Naive thymus-derived CD4-positive, alpha-beta T cell (primary cell): ENCODE data around the gene SPEM2. TPM values are rescaled to one million over a fixed set of nuclear protein-coding genes. Genes with fewer than 3 reads are reported as not detected.

ENCODE experiments used
- ATAC-seq: fragments of 150-1000 bp; cut with Tn5 transposase; 2 replicates; pipeline ENCODE4 v1.10.0; 2021; ENCODE audit warnings: mild to moderate bottlenecking, moderate library complexity
- CTCF ChIA-PET: fragments of 350-600 bp; sonication (Branson Sonifier 250); formaldehyde crosslinking; loops from one replicate; lab custom pipeline; 2021; ENCODE audit warnings: antibody characterized with exemption; lab: Charles Lee
- POLR2A ChIA-PET: fragments of 350-600 bp; sonication (Branson Sonifier 250); formaldehyde crosslinking; loops from one replicate; lab custom pipeline; 2021; ENCODE audit warnings: antibody characterized with exemption, inconsistent platforms; lab: Charles Lee
- DNase-seq, 9 donors: peaks; one replicate each; pipeline versions ENCODE4 v3.0.0 to v3.0.0-alpha.2; 2020 to 2022; ENCODE audit warnings: mixed read lengths in 1 of 9
- H3K27ac ChIP-seq: one replicate; pipeline ENCODE4 v1.7.0; 2013; ENCODE audit warnings: mild to moderate bottlenecking, low read depth, low read length, moderate library complexity
- H3K27me3 ChIP-seq, 2 donors: one replicate each; pipeline ENCODE4 v1.7.0; 2013; ENCODE audit warnings: low read length in 2 of 2, mild to moderate bottlenecking in 2 of 2, moderate library complexity in 2 of 2; ENCODE audit not compliant: control insufficient read depth in 2 of 2, insufficient read depth in 2 of 2
- H3K36me3 ChIP-seq, 3 experiments: 1 replicate in 2 of 3; 2 replicates in 1 of 3; pipeline ENCODE4 v1.7.0; 2013; ENCODE audit warnings: low read length in 3 of 3, mild to moderate bottlenecking in 3 of 3, moderate library complexity in 1 of 3; ENCODE audit not compliant: insufficient read depth in 3 of 3, control insufficient read depth in 2 of 3
- H3K4me1 ChIP-seq, 2 donors: one replicate each; pipeline ENCODE4 v1.7.0; 2013; ENCODE audit warnings: low read length in 2 of 2, mild to moderate bottlenecking in 2 of 2, moderate library complexity in 1 of 2; ENCODE audit not compliant: control insufficient read depth in 2 of 2, insufficient read depth in 2 of 2
- H3K4me3 ChIP-seq: 2 replicates; pipeline ENCODE4 v1.7.0; 2013; ENCODE audit warnings: mild to moderate bottlenecking, low read length
- H3K9me3 ChIP-seq, 3 experiments: 1 replicate in 2 of 3; 2 replicates in 1 of 3; pipeline ENCODE4 v1.7.0; 2013; ENCODE audit warnings: low read length in 3 of 3; ENCODE audit not compliant: control insufficient read depth in 2 of 3
- H3K27ac Mint-ChIP-seq, 9 donors: one replicate each; pipeline ENCODE4 v1.8.0; 2020 to 2022; ENCODE audit warnings: mixed read lengths in 9 of 9, mild to moderate bottlenecking in 8 of 9, moderate library complexity in 5 of 9, inconsistent platforms in 2 of 9
- H3K27me3 Mint-ChIP-seq, 5 donors: one replicate each; pipeline ENCODE4 v1.8.0; 2021 to 2022; ENCODE audit warnings: mixed read lengths in 5 of 5, mild to moderate bottlenecking in 1 of 5
- H3K36me3 Mint-ChIP-seq, 5 donors: one replicate each; pipeline ENCODE4 v1.8.0; 2020 to 2022; ENCODE audit warnings: mixed read lengths in 5 of 5, mild to moderate bottlenecking in 3 of 5, inconsistent platforms in 1 of 5
- H3K4me1 Mint-ChIP-seq, 7 donors: one replicate each; pipeline ENCODE4 v1.8.0; 2020 to 2022; ENCODE audit warnings: mixed read lengths in 7 of 7, mild to moderate bottlenecking in 3 of 7, inconsistent platforms in 1 of 7
- H3K4me3 Mint-ChIP-seq, 10 donors: one replicate each; pipeline ENCODE4 v1.8.0; 2020 to 2022; ENCODE audit warnings: mild to moderate bottlenecking in 10 of 10, mixed read lengths in 10 of 10, moderate library complexity in 6 of 10, inconsistent platforms in 2 of 10
- H3K9me3 Mint-ChIP-seq, 11 donors: one replicate each; pipeline ENCODE4 v1.8.0; 2020 to 2022; ENCODE audit warnings: mixed read lengths in 11 of 11, mild to moderate bottlenecking in 4 of 11, inconsistent platforms in 1 of 11, moderate library complexity in 1 of 11
- intact Hi-C, 2 donors: fragments of 100-400 bp; cut with micrococcal nuclease; formaldehyde crosslinking; loops; one replicate each; pipeline ENCODE4 v1.15.1; 2023
- polyA plus RNA-seq, 2 donors: library from polyadenylated mRNA; unstranded; fragments of 300-500 nt; fragmentation: Illumina TruSeq; gene quantifications; one replicate each; pipeline ENCODE4 v1.2.3, GENCODE V29; 2021
- total RNA-seq, 6 experiments: library from RNA in 5 of 6; stranded (reverse) in 5 of 6; gene quantifications; 1 replicate in 5 of 6; 2 replicates in 1 of 6; pipeline ENCODE4 v1.2.3 and lab custom pipeline; 2021 to 2026

Gene SPEM2
- total and polyA plus RNA-seq, 7 experiments from 2014 or later = not detected

- no peaks in the 10 kb centered on the region for H3K36me3 ChIP-seq
- Mint-ChIP-seq H3K4me3 (no peak overlapping the region), H3K9me3 (no peaks in the 10 kb centered on the region), H3K36me3 (peaks cover 0 to 4% (median 0%) of the 10 kb centered on the region in 5 donors), H3K27ac (peak overlapping the region in 2 of 9 donors; percentile 17 to 49), H3K27me3 (no peaks in the 10 kb centered on the region), H3K4me1 (peaks cover 5 to 23% (median 16%) of the 10 kb centered on the region in 7 donors)
- H3K9me3 ChIP-seq = no peaks in the 10 kb centered on the region
- no peaks in the 10 kb centered on the region for H3K27me3 ChIP-seq
- no peak overlapping the region for H3K4me3 ChIP-seq
- DNase-seq (no peak), ATAC-seq (no peak)
- no peak overlapping the region for H3K27ac ChIP-seq
- intact Hi-C loops = no loop called here
- POLR2A ChIA-PET = interaction anchor here (0.6 to 2.1 kb wide), 5 partner anchors 12 to 87 kb away, joined by 3 to 7 read pairs (median 3); no protein-coding TSS in a partner anchor
- CTCF ChIA-PET = interaction anchor here (0.7 to 1.7 kb wide), 2 partner anchors 16 to 37 kb away, joined by 5 read pairs; partner anchors contain the start of gene TMEM102
- peaks cover 6% of the 10 kb centered on the region in 2 donors for H3K4me1 ChIP-seq
Measured at GRCh38 chr17:7398612-7399011, 26.8 kb upstream of the SPEM2 start.

GRCh38 chr17:7403043-7403726, 22.2 kb upstream of the SPEM2 start:
- intact Hi-C loops = loop anchor here (5.0 kb wide), 3 partner anchors 96 to 169 kb away; partner anchors contain the start of genes CTDNEP1 (in 1 of the 2), EIF5A (in 1 of the 2) and ELP5 (in 1 of the 2)
- H3K9me3 Mint-ChIP-seq = peaks cover 0 to 1% (median 0%) of the 10 kb centered on the region in 11 donors

DNA sequence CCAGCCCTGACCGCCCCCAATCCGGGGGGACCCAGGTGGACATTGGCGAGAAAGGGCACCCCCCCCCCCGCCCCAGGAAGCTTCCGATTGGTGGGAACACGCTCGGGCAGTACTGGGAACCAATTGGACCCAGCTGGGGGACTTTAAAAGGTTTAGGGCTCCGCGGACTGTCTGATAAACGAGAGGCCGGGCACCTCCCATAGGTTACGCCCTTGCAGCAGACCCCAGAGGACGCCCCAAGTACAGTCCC, 21.8 kb upstream of the SPEM2 start:
- H3K4me3 Mint-ChIP-seq = peak overlapping the region; percentile 87 to 98 (median 96)
- Histone ChIP-seq H3K9me3 (no peaks in the 10 kb centered on the region), H3K4me3 (peak overlapping the region; percentile 95), H3K27ac (peak overlapping the region; percentile 78), H3K4me1 (peaks cover 8 to 10% of the 10 kb centered on the region in 2 donors), H3K36me3 (peaks cover 0 to 3% (median 0%) of the 10 kb centered on the region in 3 experiments), H3K27me3 (no peaks in the 10 kb centered on the region)
- ChIA-PET POLR2A (interaction anchor here (0.6 to 3.7 kb wide), 18 partner anchors 10 to 368 kb away, joined by 3 to 38 read pairs (median 5); partner anchors contain the start of genes ATP1B2, MPDU1, NEURL4 and PLSCR3), CTCF (interaction anchor here (0.6 to 1.1 kb wide), 5 partner anchors 18 to 157 kb away, joined by 3 to 4 read pairs (median 3); no protein-coding TSS in a partner anchor)
- peaks cover 0 to 20% (median 0%) of the 10 kb centered on the region in 5 donors for H3K27me3 Mint-ChIP-seq
- peaks cover 7 to 23% (median 20%) of the 10 kb centered on the region in 7 donors for H3K4me1 Mint-ChIP-seq
- peaks cover 0 to 4% (median 0%) of the 10 kb centered on the region in 5 donors for H3K36me3 Mint-ChIP-seq
- intact Hi-C loops = loop anchor here (5.0 kb wide), 3 partner anchors 96 to 169 kb away; partner anchors contain the start of genes CTDNEP1 (in 1 of the 2), EIF5A (in 1 of the 2) and ELP5 (in 1 of the 2)
- ATAC-seq = peak; percentile 6
- H3K27ac Mint-ChIP-seq = peak overlapping the region; percentile 91 to 100 (median 96)
- H3K9me3 Mint-ChIP-seq = peaks cover 0 to 1% (median 0%) of the 10 kb centered on the region in 11 donors
- DNase-seq = no peak

More at GRCh38 chr17:7403043-7403726, 22.2 kb upstream of the SPEM2 start:
- Mint-ChIP-seq H3K27ac (peak overlapping the region; percentile 91 to 100 (median 95)), H3K36me3 (peaks cover 0 to 4% (median 0%) of the 10 kb centered on the region in 5 donors), H3K4me1 (peaks cover 7 to 23% (median 20%) of the 10 kb centered on the region in 7 donors), H3K27me3 (peaks cover 0 to 20% (median 0%) of the 10 kb centered on the region in 5 donors), H3K4me3 (peak overlapping the region; percentile 87 to 98 (median 96))
- H3K36me3 ChIP-seq = peaks cover 0 to 3% (median 0%) of the 10 kb centered on the region in 3 experiments
- CTCF ChIA-PET = interaction anchor here (0.9 to 1.1 kb wide), 3 partner anchors 19 to 158 kb away, joined by 3 to 4 read pairs (median 3); no protein-coding TSS in a partner anchor
- peak overlapping the region; percentile 95 for H3K4me3 ChIP-seq
- no peaks in the 10 kb centered on the region for H3K27me3 ChIP-seq
- no peak for ATAC-seq
- H3K9me3 ChIP-seq = no peaks in the 10 kb centered on the region
- POLR2A ChIA-PET = interaction anchor here (0.6 to 3.7 kb wide), 14 partner anchors 10 to 367 kb away, joined by 3 to 38 read pairs (median 6); partner anchors contain the start of genes ATP1B2, NEURL4, PLSCR3 and POLR2A
- peaks cover 6 to 10% of the 10 kb centered on the region in 2 donors for H3K4me1 ChIP-seq
- H3K27ac ChIP-seq = peak overlapping the region; percentile 78
- peak in 1 of 9 donors; percentile 45 for DNase-seq

GRCh38 chr17:7403977-7404736, 21.3 kb upstream of the SPEM2 start, which contains the start of gene TMEM256:
TSS of gene TMEM256 (minus strand) at chr17:7404097. CDS start at chr17:7404084, 13 bp downstream.
- DNase-seq (peak; percentile 79 to 96 (median 91)), ATAC-seq (peak; percentile 93)
- H3K27me3 Mint-ChIP-seq = peaks cover 0 to 23% (median 0%) of the 10 kb centered on the region in 5 donors
- Histone ChIP-seq H3K36me3 (peaks cover 0 to 3% (median 0%) of the 10 kb centered on the region in 3 experiments), H3K27me3 (no peaks in the 10 kb centered on the region), H3K4me1 (peaks cover 9 to 10% of the 10 kb centered on the region in 2 donors), H3K4me3 (peak within 1 kb of the TSS; percentile 95), H3K27ac (peak within 1 kb of the TSS; percentile 78), H3K9me3 (no peaks in the 10 kb centered on the region)
- intact Hi-C loops = loop anchor here (1.0 to 5.0 kb wide), 18 partner anchors 10 to 283 kb away; partner anchors contain the start of genes EIF5A (in 2 of the 2), PLSCR3 (in 2 of the 2), POLR2A (in 2 of the 2) and TMEM102 (in 2 of the 2)
- ChIA-PET POLR2A (interaction anchor here (0.8 to 3.7 kb wide), 17 partner anchors 9 to 283 kb away, joined by 3 to 38 read pairs (median 5); partner anchors contain the start of genes ATP1B2, MPDU1, NEURL4 and PLSCR3), CTCF (interaction anchor here (0.6 to 1.1 kb wide), 5 partner anchors 18 to 185 kb away, joined by 3 to 4 read pairs (median 3); no protein-coding TSS in a partner anchor)
- H3K36me3 Mint-ChIP-seq = peaks cover 0 to 4% (median 0%) of the 10 kb centered on the region in 5 donors
- peak within 1 kb of the TSS; percentile 87 to 98 (median 96) for H3K4me3 Mint-ChIP-seq
- H3K4me1 Mint-ChIP-seq = peaks cover 8 to 25% (median 21%) of the 10 kb centered on the region in 7 donors
- H3K27ac Mint-ChIP-seq = peak within 1 kb of the TSS; percentile 91 to 100 (median 96)
- peaks cover 0 to 1% (median 0%) of the 10 kb centered on the region in 11 donors for H3K9me3 Mint-ChIP-seq

DNA sequence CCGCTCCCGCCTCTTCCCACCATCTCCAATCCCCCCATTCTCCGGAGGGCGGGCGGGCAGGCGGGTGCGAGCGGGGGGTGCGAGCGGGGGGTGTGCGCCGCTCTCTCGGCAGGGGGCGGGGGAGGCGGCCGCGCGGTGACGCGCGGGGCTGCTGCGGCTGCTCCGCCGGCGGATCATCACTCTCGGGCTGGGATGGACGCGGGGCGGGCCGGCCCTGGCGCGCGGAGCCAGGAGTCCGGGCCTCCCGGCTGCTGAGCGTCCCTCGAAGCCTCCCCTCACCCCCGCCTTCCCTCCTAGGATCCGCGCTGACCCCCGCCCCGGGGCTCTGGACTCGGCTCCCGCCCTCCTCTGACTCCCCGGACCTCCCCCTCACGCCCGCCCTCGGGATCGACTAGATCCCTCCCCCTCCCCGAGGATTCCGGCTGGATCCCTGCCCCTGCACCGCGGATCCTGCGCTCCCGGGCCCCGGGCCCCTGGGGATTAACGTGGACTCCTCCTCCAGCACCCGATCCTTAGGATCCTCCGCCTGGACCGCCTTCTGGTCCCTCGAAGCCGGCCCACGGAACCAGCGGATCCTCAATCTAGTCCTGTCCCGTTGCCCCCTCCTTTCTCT, 20.6 kb upstream of the SPEM2 start:
- H3K27me3 Mint-ChIP-seq = peaks cover 0 to 28% (median 0%) of the 10 kb centered on the region in 5 donors
- ATAC-seq = peak; percentile 61
- Histone ChIP-seq H3K4me1 (peaks cover 9 to 10% of the 10 kb centered on the region in 2 donors), H3K27ac (peak overlapping the region; percentile 78), H3K36me3 (peaks cover 0 to 3% (median 0%) of the 10 kb centered on the region in 3 experiments), H3K4me3 (peak overlapping the region; percentile 95), H3K27me3 (no peaks in the 10 kb centered on the region), H3K9me3 (no peaks in the 10 kb centered on the region)
- H3K27ac Mint-ChIP-seq = peak overlapping the region; percentile 91 to 100 (median 96)
- DNase-seq = peak in 2 of 9 donors; percentile 22 to 78
- H3K9me3 Mint-ChIP-seq = peaks cover 0 to 1% (median 0%) of the 10 kb centered on the region in 11 donors
- peak overlapping the region; percentile 87 to 98 (median 96) for H3K4me3 Mint-ChIP-seq
- intact Hi-C loops = loop anchor here (1.0 to 5.0 kb wide), 18 partner anchors 11 to 282 kb away; partner anchors contain the start of genes EIF5A (in 2 of the 2), PLSCR3 (in 2 of the 2), POLR2A (in 2 of the 2) and TMEM102 (in 2 of the 2)
- CTCF ChIA-PET = interaction anchor here (0.7 to 1.1 kb wide), 3 partner anchors 19 to 185 kb away, joined by 3 read pairs; no protein-coding TSS in a partner anchor
- peaks cover 15 to 28% (median 21%) of the 10 kb centered on the region in 7 donors for H3K4me1 Mint-ChIP-seq
- POLR2A ChIA-PET = interaction anchor here (0.7 to 3.7 kb wide), 14 partner anchors 9 to 282 kb away, joined by 3 to 38 read pairs (median 6); partner anchors contain the start of genes MPDU1, NEURL4, PLSCR3 and POLR2A
- no peaks in the 10 kb centered on the region for H3K36me3 Mint-ChIP-seq
